Melanocyte of skin (primary cell): Measurements from ENCODE around the gene CYB5RL. TPM values are rescaled to one million over a fixed set of nuclear protein-coding genes. Genes with fewer than 3 reads are reported as not detected.

Source experiments
- total RNA-seq, 2 donors: library from RNA; depleted of rRNA; stranded (reverse); fragments of >200 nt; gene quantifications; 2 replicates each; pipeline ENCODE4 v1.2.3, GENCODE V29; 2012

The CYB5RL gene
- 1 to 10 TPM; 7.7 to 8.3 TPM for total RNA-seq

GRCh38 chr1:54199765-54200518, at the start of gene CYB5RL, which contains the start of gene MRPL37:
Gene CYB5RL (minus strand): TSS chr1:54200030. CDS start chr1:54195616, 4,414 bp downstream.
Gene MRPL37 (plus strand): TSS chr1:54200167. CDS start chr1:54200244, 77 bp downstream.

DNA sequence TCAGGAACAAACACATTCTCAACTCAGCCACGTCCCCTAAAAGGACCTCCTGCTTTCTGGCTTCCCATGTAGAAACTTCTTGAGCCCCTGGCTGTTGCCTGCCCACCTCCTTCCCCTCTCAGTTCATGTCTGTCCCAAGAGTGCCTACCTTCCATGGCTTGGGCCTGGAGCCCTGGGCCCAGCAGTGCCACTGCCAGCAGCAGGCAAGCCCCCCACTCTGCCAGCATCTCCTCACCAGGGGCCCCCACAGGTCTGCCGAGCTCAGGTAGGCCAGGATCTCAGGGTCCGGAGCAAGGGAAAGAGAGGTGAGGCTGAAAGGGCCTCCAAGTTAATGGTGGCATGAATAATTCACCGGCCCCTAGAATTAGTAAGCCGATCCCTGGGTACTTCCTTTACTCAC, 47.1 kb downstream of the CYB5RL start, which contains the start of gene CDCP2:
Gene CDCP2 (minus strand): TSS at position 305 of the 400 bp plus-strand sequence. CDS start 78 bp downstream, at position 227.

Other genes starting within 250 kb of the CYB5RL start
- gene LDLRAD1, start 181.8 kb downstream of the CYB5RL start, total RNA-seq = not detected
- gene TMEM59, start 146.8 kb downstream of the CYB5RL start, total RNA-seq = 100 to 1,000 TPM; 176 to 214 TPM
- gene TCEANC2, start 146.4 kb downstream of the CYB5RL start, total RNA-seq = 1 to 10 TPM; 3.1 to 5.0 TPM
- under 1 TPM in 1 of 2 donors, not detected in 1; under 0.01 TPM for gene CDCP2, start 47.0 kb downstream of the CYB5RL start, total RNA-seq
- gene MRPL37, start 137 bp upstream of the CYB5RL start, total RNA-seq = 100 to 1,000 TPM; 106 to 146 TPM
- 10 to 100 TPM in 1 of 2 donors, 1 to 10 TPM in 1; 9.6 to 14.3 TPM for gene SSBP3, start 206.4 kb upstream of the CYB5RL start, total RNA-seq